Chondrocyte (in vitro differentiated cells): ENCODE measurements around the gene TUBB. TPM values are rescaled to one million over a fixed set of nuclear protein-coding genes. Genes with fewer than 3 reads are reported as not detected.

Experiments
- DNase-seq: peaks from one replicate; pipeline ENCODE4 v3.0.0; 2021; ENCODE audit warnings: mixed read lengths, low spot score
- H3K27ac Mint-ChIP-seq: one replicate; pipeline ENCODE4 v1.8.0; 2021; ENCODE audit warnings: mild to moderate bottlenecking, moderate library complexity, mixed read lengths; ENCODE audit not compliant: unreplicated experiment
- H3K27me3 Mint-ChIP-seq: 2 replicates; pipeline ENCODE4 v1.8.0; 2021; ENCODE audit warnings: low read depth, mixed read lengths
- H3K36me3 Mint-ChIP-seq: 2 replicates; pipeline ENCODE4 v1.8.0; 2021; ENCODE audit warnings: low read depth, mixed read lengths
- H3K4me1 Mint-ChIP-seq: 2 replicates; pipeline ENCODE4 v1.8.0; 2021; ENCODE audit warnings: low read depth, mild to moderate bottlenecking, mixed read lengths
- H3K4me3 Mint-ChIP-seq: one replicate; pipeline ENCODE4 v1.8.0; 2021; ENCODE audit warnings: mild to moderate bottlenecking, moderate library complexity, mixed read lengths; ENCODE audit not compliant: unreplicated experiment
- H3K9me3 Mint-ChIP-seq: 2 replicates; pipeline ENCODE4 v1.8.0; 2021; ENCODE audit warnings: low read depth, mixed read lengths
- CTCF ChIP-seq: fragments of 200-600 bp; sonication (generic); IDR thresholded peaks from 2 replicates; pipeline ENCODE4 v1.5.0; 2021; ENCODE audit warnings: antibody characterized with exemption, mild to moderate bottlenecking, moderate library complexity
- total RNA-seq: library from RNA; stranded (reverse); gene quantifications from 3 replicates; pipeline ENCODE4 v1.2.1, GENCODE V29; 2021

Gene TUBB
- total RNA-seq, 1 donor from 2014 or later = 681 TPM

DNA sequence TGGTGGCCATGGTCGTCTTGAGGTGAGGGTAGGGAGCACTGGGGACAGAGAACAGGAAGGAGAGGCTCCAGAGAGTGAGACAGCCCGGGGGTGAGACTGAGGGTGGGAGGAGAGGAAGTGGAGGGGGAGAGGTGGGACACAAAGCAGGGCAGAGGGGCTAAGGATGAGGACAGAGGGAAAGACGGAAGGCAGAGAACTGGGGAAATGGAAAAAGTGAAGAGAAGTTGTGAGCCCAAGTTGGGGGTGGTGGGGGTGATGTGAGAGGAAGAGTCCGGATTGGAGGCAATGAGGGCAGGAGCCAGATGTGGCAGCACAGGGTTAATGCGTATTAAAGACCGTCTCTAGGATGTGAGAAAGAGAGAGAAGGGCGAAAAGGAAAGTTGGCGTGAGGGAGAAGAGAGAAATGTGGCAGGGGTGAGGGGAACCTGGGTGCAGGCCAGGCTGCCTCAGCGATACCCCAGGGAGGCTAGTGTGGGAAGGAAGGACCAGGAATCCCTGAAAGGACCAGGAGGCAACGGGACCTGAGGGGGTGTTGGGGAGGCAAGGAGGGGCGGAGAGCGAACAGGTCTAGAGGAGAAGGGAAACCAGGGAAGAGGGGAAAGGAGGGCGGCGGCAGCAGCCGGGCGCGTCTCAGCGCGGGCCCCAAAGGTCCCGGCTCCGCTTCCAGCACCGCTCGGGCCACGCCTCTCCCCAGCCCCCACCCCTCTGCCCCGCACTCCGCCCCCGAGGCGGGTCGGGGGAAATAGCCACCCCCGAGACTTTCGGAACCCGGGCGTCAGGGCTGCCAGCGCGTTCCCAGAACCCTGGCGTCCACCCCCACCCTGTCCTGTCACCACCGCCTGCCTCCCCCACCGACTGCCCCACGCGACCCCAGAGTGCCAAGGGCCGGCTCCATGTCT is 33.9 kb upstream of the TUBB start, which contains the start of gene PPP1R18:
Gene PPP1R18 (minus strand): TSS at position 637 of the 899 bp plus-strand sequence. CDS start 627 bp downstream, at position 10.
- Mint-ChIP-seq H3K4me3 (peak within 1 kb of the TSS; percentile 99), H3K9me3 (no peaks in the 10 kb centered on the region), H3K4me1 (peaks cover 64% of the 10 kb centered on the region), H3K36me3 (peaks cover 27% of the 10 kb centered on the region), H3K27ac (peak within 1 kb of the TSS; percentile 97), H3K27me3 (no peaks in the 10 kb centered on the region)
- no peak for TF ChIP-seq CTCF
- DNase-seq = no peak

DNA sequence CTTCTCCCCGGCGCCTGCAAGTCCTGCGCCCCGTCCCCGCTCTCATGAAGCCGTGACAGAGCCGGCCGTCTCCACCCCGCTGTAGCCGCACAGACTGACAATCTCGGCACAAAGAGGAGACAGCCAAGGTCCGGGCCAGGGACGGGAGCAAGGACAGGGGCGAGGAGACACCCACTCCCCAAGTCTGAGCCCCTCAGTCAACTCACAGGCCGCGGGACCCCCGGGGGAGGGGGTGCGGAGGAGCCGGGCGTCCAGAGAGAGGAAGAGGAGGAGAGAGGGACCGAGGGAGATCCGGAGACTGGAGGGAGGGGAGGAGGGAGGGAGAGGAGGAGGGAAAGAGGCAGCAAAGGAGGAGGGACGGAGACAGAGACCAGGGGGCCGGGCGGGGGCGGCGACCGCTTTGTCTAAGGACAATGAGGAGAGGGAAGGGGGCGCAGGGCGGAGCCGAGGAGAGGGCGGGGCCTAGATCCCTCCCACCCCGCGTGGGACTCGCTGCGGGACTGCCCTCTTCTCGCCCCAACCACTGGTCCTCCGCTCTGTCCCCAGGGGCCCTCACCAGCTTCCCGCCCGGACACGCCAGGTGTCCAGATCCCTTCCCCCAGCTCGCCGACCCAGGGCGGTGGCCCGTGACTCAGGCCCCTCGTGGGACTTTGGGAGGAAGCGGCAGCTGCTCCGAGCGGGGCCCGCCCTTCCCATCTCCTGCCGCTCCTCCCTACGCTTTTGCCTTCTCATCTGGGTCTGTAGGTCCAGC is 33.1 kb upstream of the TUBB start:
- peak overlapping the region; percentile 99 for H3K4me3 Mint-ChIP-seq
- no peaks in the 10 kb centered on the region for H3K27me3 Mint-ChIP-seq
- H3K27ac Mint-ChIP-seq = peak overlapping the region; percentile 97
- H3K4me1 Mint-ChIP-seq = peaks cover 61% of the 10 kb centered on the region
- H3K36me3 Mint-ChIP-seq = peaks cover 26% of the 10 kb centered on the region
- peak; percentile 99 for DNase-seq
- TF ChIP-seq CTCF = no peak
- H3K9me3 Mint-ChIP-seq = no peaks in the 10 kb centered on the region

DNA sequence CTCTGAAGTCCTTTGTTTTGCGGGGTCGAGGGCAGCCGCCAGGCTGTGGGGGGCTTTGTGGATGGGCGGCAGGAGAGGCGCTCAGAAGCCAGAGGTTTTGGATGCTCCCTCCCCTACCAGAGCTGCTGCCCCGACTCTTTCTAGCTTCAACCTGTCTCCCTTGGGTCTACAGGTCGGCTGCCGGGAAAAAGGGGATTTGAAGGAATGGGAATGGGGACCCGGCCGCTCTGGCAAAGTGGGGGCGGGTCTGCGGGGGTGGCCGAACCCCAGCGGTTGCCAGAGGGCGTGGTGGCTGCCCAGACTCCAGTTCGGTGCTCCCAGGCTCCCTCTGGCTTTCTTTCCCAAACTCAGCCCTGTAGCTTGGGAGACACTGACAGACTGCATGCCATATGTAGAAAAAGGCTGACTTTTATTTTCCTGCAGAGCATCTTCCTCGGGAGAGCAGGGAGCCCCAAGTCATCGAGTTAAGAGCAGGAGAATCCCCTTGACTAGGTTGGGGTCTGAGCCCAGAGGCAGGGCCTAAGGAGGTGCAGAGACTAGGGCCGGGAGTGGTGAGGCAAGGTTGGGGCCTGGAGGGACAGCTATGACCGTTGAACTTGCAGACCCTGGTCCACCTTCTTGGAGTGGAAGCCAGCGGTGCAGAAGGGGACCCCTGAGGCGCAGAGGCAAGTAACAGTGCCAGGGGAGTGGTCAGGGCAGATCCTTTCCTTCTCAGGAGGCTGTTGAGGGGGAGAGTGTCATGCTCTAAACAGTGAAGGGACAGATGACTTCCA is 32.3 kb upstream of the TUBB start:
- no peak for DNase-seq
- peaks cover 54% of the 10 kb centered on the region for H3K4me1 Mint-ChIP-seq
- no peaks in the 10 kb centered on the region for H3K9me3 Mint-ChIP-seq

DNA sequence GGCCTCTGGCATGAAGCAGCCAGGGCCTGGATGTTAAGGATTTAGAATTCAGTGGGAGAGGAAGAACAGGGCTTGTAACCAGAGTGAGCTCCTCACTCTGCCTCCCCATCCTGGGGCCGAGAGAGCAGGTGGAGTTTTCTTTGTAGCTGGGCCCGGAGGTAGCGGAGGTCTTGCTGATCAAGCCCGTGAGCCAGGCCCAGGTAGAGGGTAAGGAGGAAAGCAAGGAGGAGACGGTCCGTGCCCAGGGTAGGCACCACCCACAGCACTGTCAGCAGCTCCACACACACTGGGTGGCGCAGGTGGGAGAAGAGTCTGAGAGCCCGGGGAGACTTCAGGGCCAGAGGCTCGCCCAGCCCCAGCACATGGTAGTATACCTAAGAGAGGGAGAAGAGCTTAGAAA is 31.6 kb upstream of the TUBB start:
- H3K4me1 Mint-ChIP-seq = peaks cover 51% of the 10 kb centered on the region
- no peak for TF ChIP-seq CTCF
- peak overlapping the region; percentile 97 for H3K27ac Mint-ChIP-seq

More for the DNA sequence above, 32.3 kb upstream of the TUBB start:
- peak overlapping the region; percentile 97 for H3K27ac Mint-ChIP-seq
- no peaks in the 10 kb centered on the region for H3K27me3 Mint-ChIP-seq
- peaks cover 22% of the 10 kb centered on the region for H3K36me3 Mint-ChIP-seq
- TF ChIP-seq CTCF = peak; percentile 68
- peak overlapping the region; percentile 99 for H3K4me3 Mint-ChIP-seq

More for the DNA sequence above, 31.6 kb upstream of the TUBB start:
- peaks cover 19% of the 10 kb centered on the region for H3K36me3 Mint-ChIP-seq
- H3K9me3 Mint-ChIP-seq = no peaks in the 10 kb centered on the region
- DNase-seq = no peak
- H3K4me3 Mint-ChIP-seq = peak overlapping the region; percentile 99
- H3K27me3 Mint-ChIP-seq = no peaks in the 10 kb centered on the region
